Measurements from ENCODE around the gene RNF113A. TPM values are rescaled to one million over a fixed set of nuclear protein-coding genes. Genes with fewer than 3 reads are reported as not detected.

Gene RNF113A
- 13.7 and 17.2 TPM in 2 replicates for total RNA-seq

DNA sequence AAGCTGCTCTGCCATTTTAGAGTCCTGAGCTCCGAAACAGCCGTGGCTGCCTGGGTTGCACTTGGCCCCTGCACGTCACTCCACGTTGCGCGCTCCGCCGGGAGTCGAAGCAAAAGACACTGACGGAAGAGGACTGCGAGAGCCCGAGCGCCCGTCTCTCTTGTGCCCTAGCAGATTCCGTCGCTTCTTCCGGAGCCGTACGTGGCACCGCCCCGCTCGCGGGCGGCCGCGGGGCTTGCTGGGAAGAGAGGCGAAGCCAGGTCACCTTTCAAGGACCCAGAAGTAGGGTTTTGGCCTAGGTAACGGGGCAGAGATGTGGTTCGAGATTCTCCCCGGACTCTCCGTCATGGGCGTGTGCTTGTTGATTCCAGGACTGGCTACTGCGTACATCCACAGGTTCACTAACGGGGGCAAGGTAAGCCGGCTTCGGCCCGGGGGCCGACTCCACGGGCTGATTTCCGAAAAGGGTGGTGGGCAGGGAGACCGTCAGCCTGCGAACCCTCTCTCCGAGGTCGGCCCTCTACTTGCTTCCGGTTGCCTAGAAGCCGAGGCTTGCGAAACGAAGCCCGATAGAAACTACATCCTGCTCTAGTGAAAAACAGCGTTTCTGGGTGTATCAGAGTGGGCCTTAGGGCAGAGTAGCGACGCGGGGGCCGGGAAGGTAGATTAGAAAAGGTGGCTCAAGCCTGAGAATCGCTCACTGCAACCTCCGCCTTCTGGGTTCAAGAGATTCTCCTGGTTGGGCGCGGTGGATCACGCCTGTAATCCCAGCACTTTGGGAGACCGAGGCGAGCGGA is at the start of gene RNF113A, which contains the start of gene NDUFA1:
TSS of gene RNF113A (minus strand) at position 135 of the 797 bp plus-strand sequence. CDS start at position 15, 120 bp downstream.
TSS of gene NDUFA1 (plus strand) at position 234 of the 797 bp plus-strand sequence. CDS start at position 314, 80 bp downstream.

DNA sequence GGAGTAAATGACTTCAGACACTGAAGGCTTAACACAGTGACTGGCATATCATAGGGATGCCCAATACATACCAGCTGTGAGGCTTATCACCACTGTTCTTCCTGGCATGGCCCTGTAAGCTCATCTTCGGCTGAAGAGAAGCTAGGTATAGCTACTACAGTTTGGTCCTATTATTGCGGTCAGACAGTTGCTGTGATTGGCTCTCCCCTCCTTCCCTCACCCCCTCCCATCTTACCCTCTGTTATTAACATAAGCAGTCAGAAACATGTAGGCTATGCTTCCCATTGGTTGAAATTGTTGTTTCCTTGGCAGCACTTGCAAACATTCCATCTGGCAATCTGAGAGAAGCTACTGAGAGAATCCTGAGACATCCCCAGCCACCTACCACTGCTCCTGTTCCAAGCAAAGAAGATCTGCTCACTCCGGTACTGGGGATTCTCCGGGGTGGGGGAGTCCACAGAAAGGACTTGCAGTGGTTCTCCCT is 24.4 kb upstream of the RNF113A start, which contains the start of gene AKAP14:
TSS of gene AKAP14 (plus strand) at position 51 of the 484 bp plus-strand sequence. CDS start 7,331 bp downstream, outside the sequence.

DNA sequence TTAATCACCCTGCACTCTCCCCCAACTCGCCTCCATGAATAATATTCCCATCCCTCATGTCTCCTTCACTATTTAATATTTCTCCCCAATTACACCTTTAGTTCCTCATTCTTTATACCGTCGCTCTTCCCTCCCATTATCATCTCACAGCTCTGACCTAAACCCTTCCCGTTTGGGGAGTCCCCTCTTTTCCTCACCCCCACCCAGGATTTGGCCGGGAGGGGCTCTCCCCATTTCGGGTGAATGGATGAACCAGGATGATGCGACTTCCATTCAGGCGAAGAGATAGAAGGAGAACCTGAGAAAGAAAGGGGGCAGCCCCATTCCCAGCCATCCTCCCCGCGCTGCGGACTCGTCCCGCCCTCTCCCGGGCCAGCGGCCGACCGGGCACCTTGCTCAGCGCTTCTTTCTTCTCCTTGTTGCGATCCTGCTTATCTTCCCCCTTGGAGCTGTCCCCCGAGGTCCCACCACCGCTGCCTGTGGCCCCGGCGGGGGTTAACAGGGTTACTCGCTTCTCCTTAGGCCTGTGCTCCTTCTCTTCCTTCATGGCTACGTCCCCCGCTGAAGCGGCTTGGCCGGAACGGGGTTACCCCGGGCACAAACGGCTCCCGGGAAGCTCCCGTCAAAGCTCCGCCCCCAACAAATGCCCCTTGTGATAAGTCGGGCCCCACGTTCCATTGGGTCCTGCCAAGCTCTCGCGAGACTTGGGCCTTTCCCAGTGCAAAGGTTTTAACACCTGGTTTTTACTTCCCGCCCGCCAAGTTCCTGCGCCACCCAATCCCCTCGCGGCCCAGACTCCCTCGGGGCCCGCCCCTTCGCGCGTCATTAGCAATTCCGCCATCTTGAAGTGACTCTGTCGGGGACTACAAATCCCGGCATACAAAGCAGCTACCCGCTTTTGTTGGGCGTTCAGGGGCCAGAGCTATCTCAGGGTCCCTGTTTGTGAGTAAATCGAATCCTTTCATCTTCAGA is 18.9 kb downstream of the RNF113A start, which contains the start of gene UPF3B:
TSS of gene UPF3B (minus strand) at position 582 of the 972 bp plus-strand sequence. CDS start at position 547, 35 bp downstream.

Other genes with a start within 250 kb of the RNF113A start
- gene SEPTIN6, start 178.6 kb downstream of the RNF113A start, total RNA-seq, result 15.9 and 17.6 TPM in 2 replicates
- 0.17 TPM in 1 of 2 replicates, not detected in the other for gene SOWAHD, start 113.1 kb downstream of the RNF113A start, total RNA-seq
- 1,956 and 4,290 TPM in 2 replicates for gene RPL39, start 80.1 kb downstream of the RNF113A start, total RNA-seq
- 1.8 and 2.8 TPM in 2 replicates for gene UPF3B, start 18.8 kb downstream of the RNF113A start, total RNA-seq
- 29.8 and 58.3 TPM in 2 replicates for gene NDUFA1, start 99 bp upstream of the RNF113A start, total RNA-seq
- not detected in 2 replicates for gene AKAP14, start 24.2 kb upstream of the RNF113A start, total RNA-seq
- 4.0 and 4.8 TPM in 2 replicates for gene NKAP, start 72.0 kb upstream of the RNF113A start, total RNA-seq
- not detected in 2 replicates for gene RHOXF2B, start 206.0 kb upstream of the RNF113A start, total RNA-seq
- not detected in 2 replicates for gene RHOXF1, start 244.2 kb upstream of the RNF113A start, total RNA-seq